ENCODE data around the gene CADPS2.
"Not testable (repeated sequence)": the region's sequence is repeated elsewhere in the genome, so short reads cannot be mapped to it uniquely, and the experiment has no call there.

CADPS2 gene

DNA sequence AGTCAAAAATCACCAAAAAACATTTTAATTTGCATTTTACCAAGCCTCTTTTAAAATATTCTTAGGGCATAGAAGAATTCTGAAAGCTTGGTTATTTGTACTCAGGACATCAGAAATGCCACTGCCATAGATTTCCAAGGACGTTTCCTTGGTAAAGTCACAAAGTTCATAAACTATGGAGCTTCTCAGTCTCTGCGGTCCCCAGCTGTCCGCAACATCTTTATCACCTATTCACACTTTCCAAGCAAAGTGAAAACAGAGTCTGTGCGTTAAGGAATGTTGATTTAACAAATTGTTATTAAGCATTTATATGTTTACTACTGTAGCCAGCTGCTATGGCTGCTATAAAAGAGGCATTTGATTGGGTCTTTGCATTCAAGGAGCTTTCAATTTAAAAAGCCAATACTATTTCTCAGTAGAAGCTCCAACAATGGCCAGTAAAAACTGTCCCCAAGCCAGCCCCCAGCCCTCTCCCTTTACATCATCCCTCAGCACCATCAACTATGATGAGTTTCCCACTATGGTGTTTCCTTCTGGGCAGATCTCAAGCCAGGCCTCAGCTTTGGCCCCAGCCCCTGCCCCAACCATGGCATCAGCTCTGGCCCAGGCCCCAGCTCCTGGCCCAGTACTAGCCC lies 36.8 kb downstream of the CADPS2 start:
- no peak for DNase-seq

GRCh38 chr7:122847871-122848473 lies 38.3 kb downstream of the CADPS2 start:
- DNase-seq, result no peak

DNA sequence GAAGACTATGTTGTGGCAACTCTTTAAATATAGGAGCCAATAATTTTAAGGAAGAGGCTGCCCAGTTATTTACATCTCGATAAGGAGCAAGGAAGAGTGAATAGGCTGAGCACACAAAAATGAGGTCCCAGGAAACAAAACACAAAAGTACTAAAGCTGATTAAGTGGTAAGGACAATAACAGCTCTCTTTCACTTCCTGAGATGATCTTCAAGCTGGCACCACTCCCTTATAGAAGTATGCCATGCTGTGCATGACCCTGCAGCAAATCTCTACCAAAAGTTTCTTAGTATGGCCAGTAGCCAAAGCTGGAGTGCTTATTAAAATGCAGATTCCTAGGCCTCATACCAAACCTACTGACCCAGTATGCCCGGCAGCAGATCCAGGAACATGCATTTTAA lies 39.7 kb downstream of the CADPS2 start:
- DNase-seq, result no peak

DNA sequence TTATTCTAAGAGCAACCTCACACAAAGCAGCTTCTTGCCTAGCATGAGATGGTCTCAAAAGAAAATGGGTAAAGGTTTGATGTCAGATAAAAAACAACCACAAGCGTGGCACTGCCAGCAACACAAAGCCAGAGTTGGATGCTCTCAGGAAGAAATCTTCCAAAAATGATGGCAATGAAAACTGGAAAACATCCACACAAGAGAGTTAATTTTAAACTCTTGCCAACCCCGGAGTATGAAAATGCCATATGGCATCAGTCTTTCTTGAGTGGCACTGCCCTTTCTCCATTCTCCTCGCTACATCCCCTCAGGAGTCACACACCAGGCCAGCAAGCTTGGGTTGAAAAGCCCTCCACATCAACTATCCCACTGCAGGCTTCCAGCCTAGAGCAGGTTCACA lies 41.0 kb downstream of the CADPS2 start:
- DNase-seq, result no peak

- DNase-seq, result no peak
Measured at GRCh38 chr7:122844191-122844988, 41.9 kb downstream of the CADPS2 start.

- DNase-seq, result no peak
Measured at GRCh38 chr7:122842971-122843370, 43.3 kb downstream of the CADPS2 start.

GRCh38 chr7:122836286-122836685 lies 50.0 kb downstream of the CADPS2 start:
- DNase-seq, result not testable (repeated sequence)

DNA sequence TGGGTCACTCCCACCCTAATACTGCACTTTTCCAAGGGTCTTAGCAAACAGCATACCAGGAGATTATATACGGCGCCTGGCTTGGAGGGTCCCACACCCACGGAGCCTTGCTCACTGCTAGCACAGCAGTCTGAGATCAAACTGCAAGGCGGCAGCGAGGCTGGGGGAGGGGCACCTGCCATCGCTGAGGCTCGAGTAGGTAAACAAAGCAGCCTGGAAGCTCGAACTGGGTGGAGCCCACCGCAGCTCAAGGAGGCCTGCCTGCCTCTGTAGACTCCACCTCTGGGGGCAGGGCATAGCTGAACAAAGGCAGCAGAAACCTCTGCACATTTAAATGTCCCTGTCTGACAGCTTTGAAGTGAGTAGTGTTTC lies 51.7 kb downstream of the CADPS2 start:
- not testable (repeated sequence) for DNase-seq

DNA sequence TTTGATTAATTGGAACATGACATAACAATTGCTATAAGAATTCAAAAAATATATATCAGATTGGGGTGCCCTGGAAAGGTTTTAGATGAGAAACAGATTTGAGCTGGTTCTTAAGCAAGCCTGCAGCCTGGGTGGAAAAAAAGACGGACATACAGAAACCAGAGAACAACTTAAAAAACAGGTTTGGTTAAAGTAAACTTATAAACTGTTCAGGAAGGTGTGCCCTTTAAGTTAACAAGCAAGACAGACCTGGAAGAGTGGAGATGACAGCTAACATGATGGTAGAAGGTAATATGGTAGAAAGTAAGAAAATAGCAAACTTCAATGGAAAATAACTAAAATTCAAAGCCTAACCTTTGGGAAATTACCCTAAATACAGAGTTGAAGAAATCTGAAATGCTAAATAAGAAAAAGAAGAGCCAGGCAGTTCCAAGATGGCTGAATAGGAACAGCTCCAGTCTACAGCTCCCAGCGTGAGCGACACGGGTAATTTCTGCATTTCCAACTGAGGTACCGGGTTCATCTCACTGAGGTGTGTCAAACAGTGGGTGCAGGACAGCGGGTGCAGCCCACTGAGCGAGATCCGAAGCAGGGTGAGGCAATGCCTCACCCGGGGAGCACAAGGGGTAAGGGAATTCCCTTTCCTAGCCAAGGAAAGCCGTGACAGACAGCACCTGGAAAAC lies 52.2 kb downstream of the CADPS2 start:
- DNase-seq, result no peak

DNA sequence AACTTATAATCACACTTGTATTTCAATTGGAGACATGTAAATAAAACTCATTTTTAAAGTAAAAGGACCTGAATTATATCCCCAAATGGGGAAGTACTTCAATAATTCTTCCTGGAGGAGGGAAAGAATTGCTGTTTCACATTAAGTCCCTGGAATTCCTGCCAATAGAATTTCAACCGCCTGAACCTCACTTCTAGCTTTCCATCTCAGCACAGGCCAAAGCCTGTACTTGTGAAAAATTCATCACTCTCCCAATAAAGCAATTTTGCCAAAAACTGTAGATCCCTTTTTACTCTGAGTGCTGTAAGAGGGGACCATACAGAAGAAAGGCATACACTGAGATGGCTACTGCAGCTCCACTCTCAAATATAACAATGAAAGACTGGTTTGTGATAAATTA lies 54.8 kb downstream of the CADPS2 start:
- no peak for DNase-seq

DNA sequence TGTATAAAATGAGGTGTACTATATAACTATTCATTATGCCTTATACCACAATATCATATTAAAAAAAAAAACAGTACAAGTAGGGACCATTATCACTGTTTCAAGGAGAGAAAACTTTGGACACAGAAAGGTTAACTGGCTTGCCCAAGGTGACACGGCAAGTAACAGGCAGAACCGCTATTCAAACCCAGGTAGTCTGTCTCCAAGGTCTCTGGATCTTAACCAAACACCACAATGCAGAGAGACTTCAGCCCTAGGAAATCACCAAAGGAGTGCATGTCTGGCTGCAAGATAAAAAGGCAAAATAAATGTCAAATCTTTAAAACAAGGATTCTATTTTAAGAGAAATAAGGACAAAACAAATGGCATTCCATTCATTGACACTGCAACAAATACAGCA lies 56.3 kb downstream of the CADPS2 start:
- no peak for DNase-seq

GRCh38 chr7:122827763-122828162 lies 58.5 kb downstream of the CADPS2 start:
- DNase-seq, result no peak

DNA sequence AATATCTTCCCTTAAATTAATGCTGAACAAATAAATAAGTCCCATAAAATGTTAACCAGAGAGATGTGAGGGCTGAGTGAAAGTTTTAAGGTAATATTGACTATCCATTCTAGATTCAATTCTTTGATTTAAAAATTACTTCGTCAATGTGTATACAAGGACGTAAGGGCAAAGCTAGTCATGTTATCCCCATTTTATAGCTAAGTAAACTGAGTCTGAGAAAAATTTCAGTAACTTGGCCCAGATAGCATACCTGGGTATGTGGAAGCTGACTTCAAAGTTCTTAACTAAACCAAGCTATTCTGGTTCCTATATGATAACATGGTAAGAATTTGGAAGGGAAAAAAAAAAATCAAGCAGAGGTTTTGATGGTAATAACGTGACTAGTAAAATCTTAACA lies 72.4 kb downstream of the CADPS2 start:
- DNase-seq, result no peak

GRCh38 chr7:122803851-122804250 lies 82.4 kb downstream of the CADPS2 start:
- DNase-seq, result no peak

DNA sequence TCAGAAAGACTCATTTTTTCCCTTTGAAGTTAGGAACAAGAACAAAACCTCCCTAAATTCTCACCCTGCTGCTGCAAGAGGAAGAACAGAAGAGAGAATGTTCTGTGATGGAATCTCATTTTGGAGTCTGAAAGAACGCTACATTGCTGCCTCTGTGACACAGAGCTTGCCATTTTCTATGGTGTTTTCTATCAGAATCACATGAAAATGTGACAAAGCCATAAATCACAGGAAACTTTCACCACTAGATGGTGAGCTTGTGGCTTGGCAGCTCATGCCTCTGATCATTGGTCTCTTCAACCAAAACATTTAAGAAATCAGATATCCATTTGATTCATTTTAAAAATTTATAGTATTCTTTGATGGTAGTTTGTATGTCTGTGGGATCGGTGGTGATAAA lies 82.9 kb downstream of the CADPS2 start:
- DNase-seq, result no peak

DNA sequence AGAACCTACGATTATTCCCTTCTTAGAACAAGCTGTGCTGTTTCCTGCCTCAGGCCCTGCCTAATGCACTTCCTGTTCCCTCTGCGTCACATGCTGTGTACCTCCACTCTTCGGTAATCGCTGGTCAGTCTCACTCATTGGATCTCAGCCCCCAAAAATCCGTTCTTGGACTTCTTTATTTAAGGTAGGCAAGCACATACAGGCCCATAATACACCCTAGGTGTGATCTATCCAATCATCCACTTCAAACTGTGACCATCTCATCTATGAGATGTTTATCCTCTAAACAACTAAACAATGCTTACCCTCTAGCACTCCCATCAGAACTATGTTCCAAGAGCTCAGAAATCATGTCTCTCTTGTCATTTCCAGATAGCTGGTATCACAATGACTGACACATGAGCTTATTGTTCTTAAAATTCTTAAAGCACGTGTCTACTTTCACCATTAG lies 83.9 kb downstream of the CADPS2 start:
- DNase-seq, result no peak

GRCh38 chr7:122791959-122792545 lies 94.2 kb downstream of the CADPS2 start:
- no peak for DNase-seq

- DNase-seq, result no peak
Measured at GRCh38 chr7:122790591-122790990, 95.7 kb downstream of the CADPS2 start.

DNA sequence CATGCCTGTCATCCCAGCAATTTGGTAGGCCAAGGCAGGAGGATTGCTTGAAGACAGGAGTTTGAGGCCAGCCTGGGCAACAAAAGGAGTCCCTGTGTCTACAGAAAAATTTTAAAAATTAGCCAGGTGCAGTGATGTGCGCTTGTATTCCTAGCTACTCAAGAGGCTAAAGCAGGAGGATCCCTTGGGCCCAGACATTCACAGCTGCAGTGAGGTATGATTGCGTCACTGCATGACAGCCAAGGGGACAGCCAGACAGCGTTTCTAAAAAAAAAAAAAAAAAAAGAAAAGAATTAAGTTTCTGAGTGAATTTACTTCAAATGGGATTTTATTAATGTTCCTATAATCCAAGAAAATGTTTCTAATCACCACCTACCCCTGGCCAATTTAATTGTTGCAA lies 96.1 kb downstream of the CADPS2 start:
- DNase-seq, result no peak

- DNase-seq, result no peak
Measured at GRCh38 chr7:122789156-122789555, 97.1 kb downstream of the CADPS2 start.

- DNase-seq, result no peak
Measured at GRCh38 chr7:122770686-122771335, 115.4 kb downstream of the CADPS2 start.

DNA sequence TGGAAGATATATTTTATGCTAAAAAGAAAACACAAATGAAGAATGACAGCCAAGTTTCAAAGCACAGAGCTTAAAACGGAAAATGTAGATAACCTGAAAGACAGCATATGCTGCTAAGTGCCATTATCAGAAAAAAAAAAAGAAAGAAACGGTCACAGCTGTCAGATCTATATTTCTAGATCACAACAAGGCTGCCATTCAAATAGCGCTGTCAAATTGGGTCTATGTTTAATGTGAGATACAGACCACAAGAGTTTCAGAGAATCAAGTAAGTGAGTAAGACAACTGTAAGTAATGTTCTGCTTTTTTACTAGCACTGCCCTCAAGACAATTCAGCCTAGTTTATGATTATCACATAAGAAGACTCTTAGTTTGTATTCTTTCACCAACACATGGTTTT lies 117.4 kb downstream of the CADPS2 start:
- no peak for DNase-seq

GRCh38 chr7:122767339-122767738 lies 118.9 kb downstream of the CADPS2 start:
- no peak for DNase-seq

Measured in DMS 273 treated with DMSO at 0.1 percent for 48 hours (cell line).